Measurements from ENCODE around the gene CHST11. TPM values are rescaled to one million over a fixed set of nuclear protein-coding genes. Genes with fewer than 3 reads are reported as not detected.

The CHST11 gene
- total RNA-seq, 1 experiment from 2014 or later = 6.7 TPM

GRCh38 chr12:104493496-104493895 lies 36.7 kb downstream of the CHST11 start:
- H3K4me1 ChIP-seq (ENCODE audit: insufficient read depth, low read length) = no peaks in the 10 kb centered on the region
- H4K8ac ChIP-seq (replicated peaks; ENCODE audit: insufficient read length, low read depth, low read length) = no peak overlapping the region
- no peak overlapping the region for H3K23ac ChIP-seq (ENCODE audit: insufficient read length, low read depth, low read length)
- H3K18ac ChIP-seq (ENCODE audit: insufficient read length, low read depth, low read length) = no peak overlapping the region
- no peak overlapping the region for H3K4ac ChIP-seq (ENCODE audit: low read depth, low read length)
- no peak overlapping the region for H4K91ac ChIP-seq (ENCODE audit: insufficient read length, low read depth, low read length)
- TF ChIP-seq CTCF (conservative IDR thresholded peaks at IDR 0.05) = no peak
- no peak overlapping the region for H2BK20ac ChIP-seq (ENCODE audit: low read depth, low read length, poor library complexity, severe bottlenecking)
- H2AK5ac ChIP-seq (ENCODE audit: insufficient read length, low read length) = no peak overlapping the region
- no peak overlapping the region for H2BK5ac ChIP-seq (ENCODE audit: insufficient read length, low read length)
- H3K14ac ChIP-seq (ENCODE audit: insufficient read depth, low read length) = no peak overlapping the region; the same call in 1 of the 2 replicates
- no peak overlapping the region for H3T11ph ChIP-seq (ENCODE audit: low read length)
- H3K4me3 Mint-ChIP-seq = no peak overlapping the region
- no peak overlapping the region for H2BK120ac ChIP-seq (ENCODE audit: low read depth, low read length, poor library complexity, severe bottlenecking)
- no peaks in the 10 kb centered on the region for H3K27me3 Mint-ChIP-seq (ENCODE audit: low read depth)
- H3K4me1 Mint-ChIP-seq = peaks cover 0 to 5% of the 10 kb centered on the region in 2 experiments; a peak in 2 of 4 replicates
- no peaks in the 10 kb centered on the region for H3K79me1 ChIP-seq (ENCODE audit: insufficient read depth, low read depth, low read length, poor library complexity, severe bottlenecking)
- H2AFZ ChIP-seq (ENCODE audit: low read length) = no peak overlapping the region
- no peak overlapping the region for H4K5ac ChIP-seq (ENCODE audit: insufficient read length, low read depth, low read length)
- DNase-seq = no peak
- no peaks in the 10 kb centered on the region for H4K20me1 ChIP-seq (ENCODE audit: control insufficient read depth, insufficient read depth, insufficient read length)
- no peak overlapping the region for H3K4me2 ChIP-seq (ENCODE audit: insufficient read depth, insufficient read length, low read length)
- H3K56ac ChIP-seq (ENCODE audit: insufficient read length, low read depth, low read length) = no peak overlapping the region
- H3K79me2 ChIP-seq (ENCODE audit: insufficient read depth, low read length) = 0 out of 2 replicates have a peak, but pooled peaks cover 2% of the 10 kb centered on the region
- no peak overlapping the region for H3K9ac ChIP-seq (ENCODE audit: extremely low read depth, insufficient read length, low read length)
- WGBS (ENCODE audit: extremely low coverage, insufficient read length, low lambda C conversion rate) = no CpG with 5 or more reads among the region's 7 CpGs
- no peaks in the 10 kb centered on the region for H3K9me3 Mint-ChIP-seq
- no peak overlapping the region for H2BK15ac ChIP-seq (ENCODE audit: low read depth, low read length)
- H3K27me3 ChIP-seq (ENCODE audit: insufficient read depth, low read length) = no peaks in the 10 kb centered on the region
- H3K36me3 Mint-ChIP-seq (ENCODE audit: insufficient read depth in 1 of 3, low read depth in 3 of 3) = no peaks in the 10 kb centered on the region; a peak in 1 of 7 replicates
- H3K9me3 ChIP-seq (ENCODE audit: control insufficient read depth, low read depth, low read length) = no peaks in the 10 kb centered on the region
- no peak overlapping the region for H3K27ac ChIP-seq (ENCODE audit: insufficient read length, low read depth, low read length)
- H2BK12ac ChIP-seq (ENCODE audit: insufficient read length, low read depth, low read length) = no peak overlapping the region
- no peaks in the 10 kb centered on the region for H3K23me2 ChIP-seq (ENCODE audit: insufficient read length, low read depth, low read length, poor library complexity, severe bottlenecking)
- no peak overlapping the region for H3K27ac Mint-ChIP-seq
